Liver (tissue), 9 donors: ENCODE results near the gene TLCD5. TPM values are rescaled to one million over a fixed set of nuclear protein-coding genes. Genes with fewer than 3 reads are reported as not detected.

Experiments used
- DNase-seq: peaks from one replicate; pipeline ENCODE4 v3.0.0-alpha.2; 2017; ENCODE audit warnings: low spot score
- H3K27ac ChIP-seq, 2 donors: one replicate each; pipeline ENCODE4 v1.7.0; 2013; ENCODE audit warnings: inconsistent platforms in 2 of 2, low read length in 2 of 2, control low read depth in 1 of 2, low read depth in 1 of 2, mild to moderate bottlenecking in 1 of 2
- H3K27me3 ChIP-seq, 4 donors: one replicate each; pipeline versions ENCODE4 v1.6.1 to v1.7.0; 2013; ENCODE audit warnings: low read length in 3 of 4, inconsistent platforms in 1 of 4, mild to moderate bottlenecking in 1 of 4, moderate library complexity in 1 of 4; ENCODE audit not compliant: control insufficient read depth in 4 of 4, insufficient read depth in 4 of 4
- H3K36me3 ChIP-seq, 4 donors: one replicate each; pipeline versions ENCODE4 v1.6.1 to v1.7.0; 2013; ENCODE audit warnings: low read length in 3 of 4, mild to moderate bottlenecking in 3 of 4, low read depth in 1 of 4, moderate library complexity in 1 of 4; ENCODE audit not compliant: control insufficient read depth in 4 of 4, insufficient read depth in 3 of 4
- H3K4me1 ChIP-seq, 4 donors: one replicate each; pipeline versions ENCODE4 v1.6.1 to v1.7.0; 2013; ENCODE audit warnings: low read length in 3 of 4, mild to moderate bottlenecking in 3 of 4, moderate library complexity in 1 of 4; ENCODE audit not compliant: control insufficient read depth in 4 of 4, insufficient read depth in 4 of 4
- H3K4me3 ChIP-seq, 3 donors: one replicate each; pipeline versions ENCODE4 v1.6.1 to v1.7.0; 2013; ENCODE audit warnings: low read length in 3 of 3, control low read depth in 1 of 3, low read depth in 1 of 3, mild to moderate bottlenecking in 1 of 3
- H3K9ac ChIP-seq, 2 donors: one replicate each; pipeline ENCODE4 v1.7.0; 2013; ENCODE audit warnings: low read length in 2 of 2, mild to moderate bottlenecking in 2 of 2, moderate library complexity in 2 of 2, control low read depth in 1 of 2, low read depth in 1 of 2
- H3K9me3 ChIP-seq, 4 donors: one replicate each; pipeline versions ENCODE4 v1.6.1 to v1.7.0; 2013; ENCODE audit warnings: low read length in 3 of 4; ENCODE audit not compliant: control insufficient read depth in 4 of 4
- ATF3 ChIP-seq: IDR thresholded peaks from 2 replicates; pipeline ENCODE4 v1.6.1; 2016; ENCODE audit warnings: antibody characterized with exemption
- CTCF ChIP-seq: fragments of 150-350 bp; IDR thresholded peaks from 2 replicates; pipeline ENCODE4 v1.5.1; 2017; ENCODE audit warnings: improper control_type of control experiment, low read depth, low read length; ENCODE audit not compliant: missing input control
- EGR1 ChIP-seq, 2 donors: IDR thresholded peaks; 2 replicates each; pipeline ENCODE4 v1.6.1; 2016 to 2018; ENCODE audit warnings: antibody characterized with exemption in 2 of 2, low read depth in 2 of 2
- FOXA1 ChIP-seq: IDR thresholded peaks from 2 replicates; pipeline ENCODE4 v1.6.1; 2016; ENCODE audit warnings: antibody characterized with exemption
- FOXA2 ChIP-seq: IDR thresholded peaks from 2 replicates; pipeline ENCODE4 v1.6.1; 2016; ENCODE audit warnings: antibody characterized with exemption
- GABPA ChIP-seq, 2 donors: IDR thresholded peaks in 1 of 2; conservative IDR thresholded peaks in 1 of 2; 2 replicates each; pipeline ENCODE4 v1.6.1; 2016; ENCODE audit warnings: antibody characterized with exemption in 2 of 2, mild to moderate bottlenecking in 1 of 2, moderate library complexity in 1 of 2
- HNF4A ChIP-seq, 2 donors: conservative IDR thresholded peaks; 2 replicates each; pipeline ENCODE4 v1.6.1; 2016; ENCODE audit warnings: antibody characterized with exemption in 2 of 2, mild to moderate bottlenecking in 2 of 2
- HNF4G ChIP-seq: IDR thresholded peaks from 2 replicates; pipeline ENCODE4 v1.6.1; 2016; ENCODE audit warnings: antibody characterized with exemption
- JUND ChIP-seq, 2 donors: IDR thresholded peaks; 2 replicates each; pipeline ENCODE4 v1.6.1; 2016; ENCODE audit warnings: antibody characterized with exemption in 2 of 2
- MAX ChIP-seq: IDR thresholded peaks from 2 replicates; pipeline ENCODE4 v1.6.1; 2016; ENCODE audit warnings: antibody characterized with exemption
- NR2F2 ChIP-seq: IDR thresholded peaks from 2 replicates; pipeline ENCODE4 v1.6.1; 2016; ENCODE audit warnings: antibody characterized with exemption
- RAD21 ChIP-seq, 2 donors: IDR thresholded peaks; 2 replicates each; pipeline ENCODE4 v1.6.1; 2016; ENCODE audit warnings: antibody characterized with exemption in 2 of 2, mild to moderate bottlenecking in 2 of 2
- REST ChIP-seq: IDR thresholded peaks from 2 replicates; pipeline ENCODE4 v1.6.1; 2016; ENCODE audit warnings: antibody characterized with exemption, mild to moderate bottlenecking
- RXRA ChIP-seq, 2 donors: IDR thresholded peaks; 2 replicates each; pipeline ENCODE4 v1.6.1; 2017 to 2018; ENCODE audit warnings: antibody characterized with exemption in 2 of 2, mild to moderate bottlenecking in 1 of 2
- TAF1 ChIP-seq: conservative IDR thresholded peaks from 2 replicates; pipeline ENCODE4 v1.6.1; 2016; ENCODE audit warnings: antibody characterized with exemption, mild to moderate bottlenecking
- YY1 ChIP-seq: IDR thresholded peaks from 2 replicates; pipeline ENCODE4 v1.6.1; 2016; ENCODE audit warnings: antibody characterized with exemption, mild to moderate bottlenecking
- ZBTB33 ChIP-seq: IDR thresholded peaks from 2 replicates; pipeline ENCODE4 v1.6.1; 2016; ENCODE audit warnings: antibody characterized with exemption
- WGBS: extraction: QIAGEN DNeasy Blood & Tissue Kit; methylation state at CpG from one replicate; pipeline ENCODE4 v1.1.7; 2013; 5-methylcytosine and 5-hydroxymethylcytosine counted together
- polyA plus RNA-seq, 2 donors: library from polyadenylated mRNA; stranded (reverse) in 1 of 2; unstranded in 1 of 2; fragments of 200-250 nt in 1 of 2; fragments of >200 nt in 1 of 2; fragmentation: Nextera tagmentation in 1 of 2; extraction: Ambion mirVana in 1 of 2; gene quantifications; one replicate each; pipeline versions ENCODE4 v1.2.1 to v1.2.3, GENCODE V29; 2013 to 2015
- total RNA-seq, 2 donors: library from RNA; depleted of rRNA; stranded (reverse); fragments of >200 nt; gene quantifications; one replicate each; pipeline ENCODE4 v1.2.3, GENCODE V29; 2014
- donor health status: healthy.
- donor health status: healthy.
- donor health status: healthy.
- donor health status: healthy.
- donor health status: healthy.

Gene TLCD5
- total and polyA plus RNA-seq, 4 donors, result 0.31 to 1.2 (median 0.68) TPM

- TF ChIP-seq ZBTB33 (no peak), HNF4A (conservative IDR thresholded peaks at IDR 0.05) (no peak), NR2F2 (no peak), FOXA1 (no peak)
Observed at GRCh38 chr11:120346233-120346632, 21.1 kb downstream of the TLCD5 start (continued).

- Histone ChIP-seq H3K9ac (no peak overlapping the region), H3K9me3 (no peaks in the 10 kb centered on the region), H3K4me1 (peaks cover 12 to 54% (median 45%) of the 10 kb centered on the region in 4 donors), H3K36me3 (no peaks in the 10 kb centered on the region), H3K27me3 (no peaks in the 10 kb centered on the region), H3K4me3 (no peak overlapping the region), H3K27ac (no peak overlapping the region)
- DNase-seq, result no peak
- no peak for TF ChIP-seq EGR1 (IDR thresholded peaks at IDR 0.05; ENCODE audit: low read depth in 2 of 2)
- no peak for TF ChIP-seq TAF1
- no peak for TF ChIP-seq REST
- TF ChIP-seq FOXA1, result no peak
Observed at GRCh38 chr11:120350637-120351036, 25.5 kb downstream of the TLCD5 start.

- WGBS, result 64% methylated on average over 6 of the region's 6 CpGs
- DNase-seq, result no peak
- TF ChIP-seq YY1, result no peak
- TF ChIP-seq FOXA1, result no peak
- TF ChIP-seq ZBTB33, result no peak
- TF ChIP-seq REST, result no peak
- no peak for TF ChIP-seq ATF3
- no peak for TF ChIP-seq RAD21 (IDR thresholded peaks at IDR 0.05)
- TF ChIP-seq MAX, result no peak
- TF ChIP-seq JUND (IDR thresholded peaks at IDR 0.05), result no peak
- no peak for TF ChIP-seq RXRA (IDR thresholded peaks at IDR 0.05)
- TF ChIP-seq CTCF, result no peak
- no peak for TF ChIP-seq HNF4G
- TF ChIP-seq EGR1 (IDR thresholded peaks at IDR 0.05; ENCODE audit: low read depth in 2 of 2), result no peak
- no peak for TF ChIP-seq FOXA2
- TF ChIP-seq GABPA (IDR thresholded peaks at IDR 0.05 in 1 of 2, conservative IDR thresholded peaks at IDR 0.05 in 1 of 2), result no peak
- no peak for TF ChIP-seq TAF1
- no peak overlapping the region for H3K27ac ChIP-seq
- H3K9ac ChIP-seq, result no peak overlapping the region
- H3K36me3 ChIP-seq, result no peaks in the 10 kb centered on the region
- no peaks in the 10 kb centered on the region for H3K9me3 ChIP-seq
- no peak overlapping the region for H3K4me3 ChIP-seq
- H3K27me3 ChIP-seq, result no peaks in the 10 kb centered on the region
- peaks cover 12 to 50% (median 33%) of the 10 kb centered on the region in 4 donors for H3K4me1 ChIP-seq
Observed at GRCh38 chr11:120352405-120352804, 27.3 kb downstream of the TLCD5 start.
